Activated naive CD4-positive, alpha-beta T cell treated with anti-CD3 and anti-CD28 coated beads for 36 hours (primary cell): Measurements from ENCODE around the gene CAMK2D. TPM values are rescaled to one million over a fixed set of nuclear protein-coding genes. Genes with fewer than 3 reads are reported as not detected.

Experiments
- CTCF ChIA-PET: fragments of 350-600 bp; sonication (Branson Sonifier 250); formaldehyde crosslinking; loops from one replicate; lab custom pipeline; 2021; ENCODE audit warnings: antibody characterized with exemption; lab: Charles Lee
- DNase-seq: peaks from one replicate; pipeline ENCODE4 v3.0.0-alpha.2; 2020
- H3K27ac Mint-ChIP-seq: one replicate; pipeline ENCODE4 v1.8.0; 2021; ENCODE audit warnings: mild to moderate bottlenecking, mixed read lengths
- H3K27me3 Mint-ChIP-seq: one replicate; pipeline ENCODE4 v1.8.0; 2021; ENCODE audit warnings: low read depth, mixed read lengths
- H3K36me3 Mint-ChIP-seq: one replicate; pipeline ENCODE4 v1.8.0; 2021; ENCODE audit warnings: low read depth, mixed read lengths
- H3K4me1 Mint-ChIP-seq: one replicate; pipeline ENCODE4 v1.8.0; 2021; ENCODE audit warnings: low read depth, mixed read lengths
- H3K4me3 Mint-ChIP-seq: one replicate; pipeline ENCODE4 v1.8.0; 2021; ENCODE audit warnings: mild to moderate bottlenecking, moderate library complexity, mixed read lengths
- H3K9me3 Mint-ChIP-seq: one replicate; pipeline ENCODE4 v1.8.0; 2021; ENCODE audit warnings: mixed read lengths
- intact Hi-C: fragments of 100-400 bp; cut with micrococcal nuclease; formaldehyde crosslinking; loops from one replicate; pipeline ENCODE4 v1.15.1; 2023
- total RNA-seq, 2 experiments: library from RNA; stranded (reverse); gene quantifications; one replicate each; pipeline ENCODE4 v1.2.3, GENCODE V29; 2021

The CAMK2D gene
- total RNA-seq, 2 experiments from 2014 or later, result 75.7 to 78.3 TPM

GRCh38 chr4:113437129-113437528 lies 324.4 kb downstream of the CAMK2D start:
- H3K9me3 Mint-ChIP-seq, result no peaks in the 10 kb centered on the region
- no peak overlapping the region for H3K27ac Mint-ChIP-seq

GRCh38 chr4:113436360-113436759 lies 325.2 kb downstream of the CAMK2D start:
- H3K36me3 Mint-ChIP-seq, result no peaks in the 10 kb centered on the region
- no peaks in the 10 kb centered on the region for H3K9me3 Mint-ChIP-seq
- no peak overlapping the region for H3K27ac Mint-ChIP-seq
- H3K4me1 Mint-ChIP-seq, result peaks cover 14% of the 10 kb centered on the region
- CTCF ChIA-PET, result interaction anchor here (0.7 kb wide), 1 partner anchor 1132 kb away, joined by 3 read pairs; no protein-coding TSS in a partner anchor
- no peaks in the 10 kb centered on the region for H3K27me3 Mint-ChIP-seq
- DNase-seq, result no peak
- H3K4me3 Mint-ChIP-seq, result no peak overlapping the region
- intact Hi-C loops, result no loop called here

More at GRCh38 chr4:113437129-113437528, 324.4 kb downstream of the CAMK2D start:
- H3K27me3 Mint-ChIP-seq, result no peaks in the 10 kb centered on the region
- no peak for DNase-seq
- H3K4me1 Mint-ChIP-seq, result peaks cover 14% of the 10 kb centered on the region
- no peak overlapping the region for H3K4me3 Mint-ChIP-seq
- intact Hi-C loops, result no loop called here
- H3K36me3 Mint-ChIP-seq, result no peaks in the 10 kb centered on the region
- CTCF ChIA-PET, result interaction anchor here (0.6 kb wide), 1 partner anchor 699 kb away, joined by 3 read pairs; no protein-coding TSS in a partner anchor

GRCh38 chr4:113435893-113436292 lies 325.6 kb downstream of the CAMK2D start:
- no peaks in the 10 kb centered on the region for H3K9me3 Mint-ChIP-seq
- H3K36me3 Mint-ChIP-seq, result no peaks in the 10 kb centered on the region
- DNase-seq, result peak; percentile 36
- no peak overlapping the region for H3K4me3 Mint-ChIP-seq
- intact Hi-C loops, result no loop called here
- H3K27me3 Mint-ChIP-seq, result no peaks in the 10 kb centered on the region
- no peak overlapping the region for H3K27ac Mint-ChIP-seq
- CTCF ChIA-PET, result interaction anchor here (0.7 kb wide), 1 partner anchor 1133 kb away, joined by 3 read pairs; no protein-coding TSS in a partner anchor
- peaks cover 14% of the 10 kb centered on the region for H3K4me1 Mint-ChIP-seq

- intact Hi-C loops, result no loop called here
- H3K9me3 Mint-ChIP-seq, result no peaks in the 10 kb centered on the region
- H3K4me3 Mint-ChIP-seq, result no peak overlapping the region
- DNase-seq, result no peak
- peaks cover 14% of the 10 kb centered on the region for H3K4me1 Mint-ChIP-seq
- H3K36me3 Mint-ChIP-seq, result no peaks in the 10 kb centered on the region
- no peak overlapping the region for H3K27ac Mint-ChIP-seq
- CTCF ChIA-PET, result no interaction called here
- H3K27me3 Mint-ChIP-seq, result peaks cover 2% of the 10 kb centered on the region
Observed at GRCh38 chr4:113434247-113434587, 327.3 kb downstream of the CAMK2D start.

GRCh38 chr4:113433536-113434246 lies 327.8 kb downstream of the CAMK2D start:
- Mint-ChIP-seq H3K27me3 (peaks cover 2% of the 10 kb centered on the region), H3K36me3 (no peaks in the 10 kb centered on the region), H3K4me1 (peaks cover 14% of the 10 kb centered on the region), H3K9me3 (no peaks in the 10 kb centered on the region), H3K4me3 (no peak overlapping the region), H3K27ac (no peak overlapping the region)
- no peak for DNase-seq
- intact Hi-C loops, result no loop called here
- CTCF ChIA-PET, result no interaction called here

GRCh38 chr4:113433116-113433515 lies 328.4 kb downstream of the CAMK2D start:
- H3K27me3 Mint-ChIP-seq, result peaks cover 2% of the 10 kb centered on the region
- DNase-seq, result no peak
- no peak overlapping the region for H3K27ac Mint-ChIP-seq
- CTCF ChIA-PET, result no interaction called here
- intact Hi-C loops, result no loop called here
- H3K9me3 Mint-ChIP-seq, result no peaks in the 10 kb centered on the region
- H3K4me3 Mint-ChIP-seq, result no peak overlapping the region
- peaks cover 14% of the 10 kb centered on the region for H3K4me1 Mint-ChIP-seq
- H3K36me3 Mint-ChIP-seq, result peaks cover 1% of the 10 kb centered on the region

GRCh38 chr4:113423631-113424030 lies 337.9 kb downstream of the CAMK2D start:
- intact Hi-C loops, result no loop called here
- H3K36me3 Mint-ChIP-seq, result peaks cover 2% of the 10 kb centered on the region
- no peaks in the 10 kb centered on the region for H3K4me1 Mint-ChIP-seq
- DNase-seq, result no peak
- peaks cover 23% of the 10 kb centered on the region for H3K9me3 Mint-ChIP-seq
- no peak overlapping the region for H3K27ac Mint-ChIP-seq
- no peak overlapping the region for H3K4me3 Mint-ChIP-seq
- CTCF ChIA-PET, result no interaction called here
- no peaks in the 10 kb centered on the region for H3K27me3 Mint-ChIP-seq

- Mint-ChIP-seq H3K4me3 (no peak overlapping the region), H3K27ac (no peak overlapping the region), H3K4me1 (no peaks in the 10 kb centered on the region), H3K27me3 (peaks cover 4% of the 10 kb centered on the region), H3K36me3 (peaks cover 1% of the 10 kb centered on the region), H3K9me3 (peaks cover 22% of the 10 kb centered on the region)
- intact Hi-C loops, result no loop called here
- DNase-seq, result no peak
- CTCF ChIA-PET, result no interaction called here
Observed at GRCh38 chr4:113420938-113421337, 340.6 kb downstream of the CAMK2D start.

GRCh38 chr4:113419631-113420030 lies 341.9 kb downstream of the CAMK2D start:
- CTCF ChIA-PET, result no interaction called here
- H3K9me3 Mint-ChIP-seq, result peaks cover 19% of the 10 kb centered on the region

GRCh38 chr4:113411496-113411938 lies 350.0 kb downstream of the CAMK2D start:
- no peak overlapping the region for H3K27ac Mint-ChIP-seq
- CTCF ChIA-PET, result interaction anchor here (1.0 kb wide), 1 partner anchor 17 kb away, joined by 3 read pairs; no protein-coding TSS in a partner anchor

More at GRCh38 chr4:113419631-113420030, 341.9 kb downstream of the CAMK2D start:
- Mint-ChIP-seq H3K27me3 (peaks cover 4% of the 10 kb centered on the region), H3K36me3 (peaks cover 1% of the 10 kb centered on the region), H3K4me3 (no peak overlapping the region), H3K27ac (no peak overlapping the region), H3K4me1 (no peaks in the 10 kb centered on the region)
- no peak for DNase-seq
- intact Hi-C loops, result no loop called here

GRCh38 chr4:113410686-113411085 lies 350.9 kb downstream of the CAMK2D start:
- no peak overlapping the region for H3K4me3 Mint-ChIP-seq
- CTCF ChIA-PET, result no interaction called here
- H3K9me3 Mint-ChIP-seq, result no peaks in the 10 kb centered on the region
- no peak for DNase-seq
- intact Hi-C loops, result loop anchor here (5.0 kb wide), 1 partner anchor 112 kb away; no protein-coding TSS in a partner anchor
- no peak overlapping the region for H3K27ac Mint-ChIP-seq
- H3K4me1 Mint-ChIP-seq, result peaks cover 9% of the 10 kb centered on the region
- H3K36me3 Mint-ChIP-seq, result no peaks in the 10 kb centered on the region
- peaks cover 5% of the 10 kb centered on the region for H3K27me3 Mint-ChIP-seq

More at GRCh38 chr4:113411496-113411938, 350.0 kb downstream of the CAMK2D start:
- Mint-ChIP-seq H3K9me3 (no peaks in the 10 kb centered on the region), H3K4me3 (no peak overlapping the region), H3K4me1 (peaks cover 9% of the 10 kb centered on the region), H3K36me3 (no peaks in the 10 kb centered on the region), H3K27me3 (peaks cover 5% of the 10 kb centered on the region)
- intact Hi-C loops, result loop anchor here (5.0 kb wide), 1 partner anchor 111 kb away; no protein-coding TSS in a partner anchor
- no peak for DNase-seq

GRCh38 chr4:113409181-113409580 lies 352.4 kb downstream of the CAMK2D start:
- Mint-ChIP-seq H3K27ac (no peak overlapping the region), H3K4me1 (peaks cover 9% of the 10 kb centered on the region), H3K4me3 (no peak overlapping the region), H3K36me3 (no peaks in the 10 kb centered on the region), H3K9me3 (no peaks in the 10 kb centered on the region), H3K27me3 (peaks cover 5% of the 10 kb centered on the region)
- CTCF ChIA-PET, result no interaction called here
- intact Hi-C loops, result no loop called here
- no peak for DNase-seq

- H3K27me3 Mint-ChIP-seq, result peaks cover 5% of the 10 kb centered on the region
Observed at GRCh38 chr4:113407409-113407808, 354.1 kb downstream of the CAMK2D start.

More at GRCh38 chr4:113407409-113407808, 354.1 kb downstream of the CAMK2D start:
- no peak for DNase-seq
- no peak overlapping the region for H3K27ac Mint-ChIP-seq
- no peak overlapping the region for H3K4me3 Mint-ChIP-seq
- H3K4me1 Mint-ChIP-seq, result peaks cover 9% of the 10 kb centered on the region
- H3K9me3 Mint-ChIP-seq, result no peaks in the 10 kb centered on the region
- H3K36me3 Mint-ChIP-seq, result no peaks in the 10 kb centered on the region
- intact Hi-C loops, result no loop called here
- CTCF ChIA-PET, result interaction anchor here (0.8 kb wide), 1 partner anchor 12 kb away, joined by 3 read pairs; no protein-coding TSS in a partner anchor
